ENCODE results near the gene FSTL4. TPM values are rescaled to one million over a fixed set of nuclear protein-coding genes. Genes with fewer than 3 reads are reported as not detected.
A peak's percentile ranks its signal among the peaks of the same experiment; 100 is the strongest.

The FSTL4 gene
- total and polyA plus RNA-seq, 2 experiments from 2014 or later, result 0.47 to 0.74 TPM

DNA sequence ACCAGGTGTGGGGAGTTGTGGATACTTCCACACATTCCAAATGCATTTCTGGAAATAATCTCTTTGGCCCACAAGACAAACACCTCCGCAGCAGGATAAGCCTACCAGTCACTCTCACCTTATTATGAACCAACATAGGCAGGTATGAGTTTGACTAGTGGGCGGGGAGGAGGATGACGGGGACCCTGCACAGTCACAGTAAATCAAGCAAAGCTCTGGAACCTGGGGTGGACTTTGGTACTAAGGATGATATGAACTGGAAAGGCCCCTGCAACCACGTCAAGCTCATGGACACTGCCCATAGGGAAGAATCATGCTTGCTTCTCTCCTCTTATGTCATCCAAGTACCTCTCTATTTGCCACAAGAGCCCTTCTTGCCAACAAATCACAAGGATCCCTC lies 301.2 kb downstream of the FSTL4 start:
- Histone ChIP-seq H2AFZ (no peak overlapping the region), H3K4me3 (no peak overlapping the region), H3K36me3 (replicated peaks; ENCODE audit: insufficient read depth, low read depth) (no peaks in the 10 kb centered on the region), H3K27ac (peak overlapping the region; percentile 74), H3K27me3 (no peaks in the 10 kb centered on the region), H3K9me3 (ENCODE audit: low read depth) (no peaks in the 10 kb centered on the region), H3K4me2 (no peak overlapping the region), H3K79me2 (no peaks in the 10 kb centered on the region), H4K20me1 (ENCODE audit: insufficient read depth, poor library complexity, severe bottlenecking) (no peaks in the 10 kb centered on the region), H3K9me2 (replicated peaks; ENCODE audit: insufficient read depth) (no peaks in the 10 kb centered on the region), H3K4me1 (ENCODE audit: insufficient read depth) (peaks cover 14% of the 10 kb centered on the region)
- TF ChIP-seq EZH2 (IDR thresholded peaks at IDR 0.05; ENCODE audit: borderline replicate concordance), result no peak
- TF ChIP-seq, protein P1, sequence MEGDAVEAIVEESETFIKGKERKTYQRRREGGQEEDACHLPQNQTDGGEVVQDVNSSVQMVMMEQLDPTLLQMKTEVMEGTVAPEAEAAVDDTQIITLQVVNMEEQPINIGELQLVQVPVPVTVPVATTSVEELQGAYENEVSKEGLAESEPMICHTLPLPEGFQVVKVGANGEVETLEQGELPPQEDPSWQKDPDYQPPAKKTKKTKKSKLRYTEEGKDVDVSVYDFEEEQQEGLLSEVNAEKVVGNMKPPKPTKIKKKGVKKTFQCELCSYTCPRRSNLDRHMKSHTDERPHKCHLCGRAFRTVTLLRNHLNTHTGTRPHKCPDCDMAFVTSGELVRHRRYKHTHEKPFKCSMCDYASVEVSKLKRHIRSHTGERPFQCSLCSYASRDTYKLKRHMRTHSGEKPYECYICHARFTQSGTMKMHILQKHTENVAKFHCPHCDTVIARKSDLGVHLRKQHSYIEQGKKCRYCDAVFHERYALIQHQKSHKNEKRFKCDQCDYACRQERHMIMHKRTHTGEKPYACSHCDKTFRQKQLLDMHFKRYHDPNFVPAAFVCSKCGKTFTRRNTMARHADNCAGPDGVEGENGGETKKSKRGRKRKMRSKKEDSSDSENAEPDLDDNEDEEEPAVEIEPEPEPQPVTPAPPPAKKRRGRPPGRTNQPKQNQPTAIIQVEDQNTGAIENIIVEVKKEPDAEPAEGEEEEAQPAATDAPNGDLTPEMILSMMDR (IDR thresholded peaks at IDR 0.05; ENCODE audit: poor library complexity), result no peak
- TF ChIP-seq EZH2phosphoT487 (IDR thresholded peaks at IDR 0.05; ENCODE audit: low read depth, severe bottlenecking, unreplicated experiment), result no peak
- peak; percentile 83 for DNase-seq (ENCODE audit: low spot score)
- WGBS (ENCODE audit: low lambda C conversion rate, missing lambda C conversion rate), result 54% methylated on average over 4 of the region's 4 CpGs

DNA sequence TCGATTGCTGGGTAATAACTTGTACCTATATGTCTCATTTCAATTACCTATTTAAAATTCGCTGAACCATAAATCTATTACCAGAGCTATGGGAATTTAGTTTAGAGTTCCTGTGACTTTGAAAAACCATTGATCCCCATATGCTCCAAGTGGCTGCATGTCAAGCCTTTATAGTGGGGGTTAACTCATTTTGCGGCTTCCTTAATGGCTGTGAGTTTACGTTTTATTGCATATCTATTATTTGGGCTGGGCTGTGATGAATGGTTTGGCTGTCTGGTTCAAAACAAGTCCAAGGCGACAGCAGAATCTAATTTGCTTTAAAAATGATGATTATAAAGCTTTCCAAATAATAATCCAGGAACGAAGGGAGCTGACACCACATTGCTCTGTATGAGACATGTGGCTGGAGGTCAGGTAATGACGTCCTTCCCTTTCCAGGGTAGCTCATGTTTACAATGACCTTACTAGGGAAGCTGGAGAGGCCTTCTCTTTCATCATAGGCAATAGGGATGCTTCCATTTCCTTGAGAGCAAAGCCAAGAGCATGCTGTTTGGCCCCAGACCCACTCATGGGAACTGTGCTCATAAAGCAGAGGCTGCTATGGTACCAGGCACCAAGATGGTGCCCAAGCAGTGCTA lies 302.2 kb downstream of the FSTL4 start:
- H3K9me3 ChIP-seq (ENCODE audit: low read depth), result no peaks in the 10 kb centered on the region
- H3K79me2 ChIP-seq, result no peaks in the 10 kb centered on the region
- peaks cover 14% of the 10 kb centered on the region for H3K4me1 ChIP-seq (ENCODE audit: insufficient read depth)
- H3K27me3 ChIP-seq, result no peaks in the 10 kb centered on the region
- no peak overlapping the region for H3K4me2 ChIP-seq
- no peaks in the 10 kb centered on the region for H3K36me3 ChIP-seq (replicated peaks; ENCODE audit: insufficient read depth, low read depth)
- TF ChIP-seq, protein P1 (IDR thresholded peaks at IDR 0.05; ENCODE audit: poor library complexity), result no peak
- TF ChIP-seq EZH2 (IDR thresholded peaks at IDR 0.05; ENCODE audit: borderline replicate concordance), result no peak
- no peak for TF ChIP-seq EZH2phosphoT487 (IDR thresholded peaks at IDR 0.05; ENCODE audit: low read depth, severe bottlenecking, unreplicated experiment)
- DNase-seq (ENCODE audit: low spot score), result no peak
- H3K4me3 ChIP-seq, result no peak overlapping the region
- 78% methylated on average over 7 of the region's 7 CpGs for WGBS (ENCODE audit: low lambda C conversion rate, missing lambda C conversion rate)
- H3K9me2 ChIP-seq (replicated peaks; ENCODE audit: insufficient read depth), result no peaks in the 10 kb centered on the region
- no peak overlapping the region for H2AFZ ChIP-seq
- no peaks in the 10 kb centered on the region for H4K20me1 ChIP-seq (ENCODE audit: insufficient read depth, poor library complexity, severe bottlenecking)
- H3K27ac ChIP-seq, result peak overlapping the region; percentile 74

DNA sequence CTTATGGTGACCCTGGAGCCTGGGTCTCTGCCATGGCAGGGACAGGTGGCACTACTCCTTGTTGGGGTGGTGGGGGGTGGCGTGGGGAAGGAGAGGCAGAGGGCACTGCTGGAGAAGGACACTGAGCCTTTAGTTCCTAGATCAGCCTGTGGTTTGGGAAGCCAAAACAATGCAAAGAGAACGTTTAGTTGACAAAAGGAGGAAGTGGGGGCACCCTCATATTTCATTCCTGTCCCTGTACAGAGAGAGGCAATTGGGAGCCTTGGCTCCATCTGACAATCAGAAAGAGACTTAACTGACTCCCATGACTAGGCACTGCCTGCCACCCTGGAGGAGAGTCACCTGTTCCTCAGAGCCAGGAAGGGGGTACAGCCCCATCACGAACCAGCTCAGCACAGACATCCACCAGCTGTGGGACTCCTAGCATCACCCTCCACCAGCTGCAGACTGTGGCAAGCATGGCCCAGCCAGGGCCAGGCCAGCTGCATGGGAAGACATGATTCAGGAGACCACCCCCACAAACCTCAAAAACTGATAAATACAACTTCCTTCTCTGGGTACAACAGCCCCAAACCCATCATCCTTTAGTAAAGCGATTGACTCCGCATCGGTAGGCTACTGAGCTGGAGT lies 303.1 kb downstream of the FSTL4 start:
- H3K4me1 ChIP-seq (ENCODE audit: insufficient read depth), result peaks cover 14% of the 10 kb centered on the region
- H4K20me1 ChIP-seq (ENCODE audit: insufficient read depth, poor library complexity, severe bottlenecking), result no peaks in the 10 kb centered on the region
- DNase-seq (ENCODE audit: low spot score), result no peak
- no peak overlapping the region for H3K4me3 ChIP-seq
- 88% methylated on average over 6 of the region's 6 CpGs for WGBS (ENCODE audit: low lambda C conversion rate, missing lambda C conversion rate)
- H2AFZ ChIP-seq, result no peak overlapping the region
- H3K27ac ChIP-seq, result no peak overlapping the region
- TF ChIP-seq EZH2 (IDR thresholded peaks at IDR 0.05; ENCODE audit: borderline replicate concordance), result no peak
- TF ChIP-seq, protein P1 (IDR thresholded peaks at IDR 0.05; ENCODE audit: poor library complexity), result no peak
- no peak for TF ChIP-seq EZH2phosphoT487 (IDR thresholded peaks at IDR 0.05; ENCODE audit: low read depth, severe bottlenecking, unreplicated experiment)
- no peaks in the 10 kb centered on the region for H3K27me3 ChIP-seq
- H3K9me2 ChIP-seq (replicated peaks; ENCODE audit: insufficient read depth), result no peaks in the 10 kb centered on the region
- no peaks in the 10 kb centered on the region for H3K36me3 ChIP-seq (replicated peaks; ENCODE audit: insufficient read depth, low read depth)
- no peaks in the 10 kb centered on the region for H3K9me3 ChIP-seq (ENCODE audit: low read depth)
- H3K79me2 ChIP-seq, result no peaks in the 10 kb centered on the region
- no peak overlapping the region for H3K4me2 ChIP-seq
